AG09309 (cell line): Measurements from ENCODE around the gene STOX1.
"Not testable (repeated sequence)": the region's sequence is repeated elsewhere in the genome, so short reads cannot be mapped to it uniquely, and the experiment has no call there.

Experiments
- DNase-seq: peaks from one replicate; pipeline ENCODE4 v3.0.0-alpha.2; 2010; ENCODE audit warnings: low read depth
- H3K4me3 ChIP-seq: 2 replicates; pipeline ENCODE4 v1.5.1; 2011; ENCODE audit warnings: mild to moderate bottlenecking, low read depth, low read length, moderate library complexity; ENCODE audit not compliant: control insufficient read depth
- CTCF ChIP-seq: IDR thresholded peaks from 2 replicates; pipeline ENCODE4 v1.5.1; 2011; ENCODE audit warnings: mild to moderate bottlenecking, low read depth, low read length, inconsistent platforms; ENCODE audit not compliant: insufficient read depth, control insufficient read depth; ENCODE audit errors: missing control alignments

STOX1 gene

GRCh38 chr10:68856352-68856751 lies 29.0 kb downstream of the STOX1 start:
- DNase-seq = no peak
- no peak for TF ChIP-seq CTCF
- H3K4me3 ChIP-seq = no peak overlapping the region

GRCh38 chr10:68857005-68857404 lies 29.7 kb downstream of the STOX1 start:
- H3K4me3 ChIP-seq = no peak overlapping the region
- TF ChIP-seq CTCF = no peak
- DNase-seq = no peak

GRCh38 chr10:68861253-68861652 lies 33.9 kb downstream of the STOX1 start:
- H3K4me3 ChIP-seq = no peak overlapping the region
- no peak for DNase-seq
- no peak for TF ChIP-seq CTCF

GRCh38 chr10:68864611-68865010 lies 37.3 kb downstream of the STOX1 start:
- TF ChIP-seq CTCF = no peak
- no peak for DNase-seq
- H3K4me3 ChIP-seq = no peak overlapping the region

- H3K4me3 ChIP-seq, DNase-seq: not testable (repeated sequence)
Observed at GRCh38 chr10:68868173-68868572, 40.8 kb downstream of the STOX1 start.

- DNase-seq = no peak
- no peak overlapping the region for H3K4me3 ChIP-seq
- no peak for TF ChIP-seq CTCF
Observed at GRCh38 chr10:68869623-68870022, 42.3 kb downstream of the STOX1 start.

GRCh38 chr10:68870061-68870460 lies 42.7 kb downstream of the STOX1 start:
- TF ChIP-seq CTCF = no peak

More at GRCh38 chr10:68870061-68870460, 42.7 kb downstream of the STOX1 start:
- DNase-seq = no peak
- no peak overlapping the region for H3K4me3 ChIP-seq
